Measurements from ENCODE around the gene FFAR1.

- TF ChIP-seq CTCF (conservative IDR thresholded peaks at IDR 0.05; ENCODE audit: low read length): no peak
- TF ChIP-seq EZH2phosphoT487 (IDR thresholded peaks at IDR 0.05; ENCODE audit: borderline replicate concordance, low read depth, low read length): no peak
Observed at GRCh38 chr19:35304036-35304435, 43.7 kb upstream of the FFAR1 start.
